Mucosa of rectum (tissue), 2 donors: Measurements from ENCODE around the gene GDPD4.

Experiments used
- H3K27ac ChIP-seq, 2 donors: one replicate each; pipeline ENCODE4 v1.7.0; 2013; ENCODE audit warnings: inconsistent platforms in 2 of 2, low read depth in 2 of 2, low read length in 2 of 2
- H3K27me3 ChIP-seq, 2 donors: one replicate each; pipeline ENCODE4 v1.7.0; 2013; ENCODE audit warnings: low read length in 2 of 2; ENCODE audit not compliant: control insufficient read depth in 2 of 2, insufficient read depth in 2 of 2
- H3K36me3 ChIP-seq, 2 donors: one replicate each; pipeline ENCODE4 v1.7.0; 2013; ENCODE audit warnings: low read length in 2 of 2; ENCODE audit not compliant: control insufficient read depth in 2 of 2, insufficient read depth in 2 of 2
- H3K4me1 ChIP-seq, 2 donors: one replicate each; pipeline ENCODE4 v1.7.0; 2013; ENCODE audit warnings: low read length in 2 of 2, mild to moderate bottlenecking in 1 of 2; ENCODE audit not compliant: control insufficient read depth in 2 of 2, insufficient read depth in 2 of 2
- H3K4me3 ChIP-seq, 2 donors: one replicate each; pipeline ENCODE4 v1.7.0; 2013; ENCODE audit warnings: low read length in 2 of 2
- H3K9ac ChIP-seq, 2 donors: one replicate each; pipeline ENCODE4 v1.7.0; 2013; ENCODE audit warnings: low read length in 2 of 2, low read depth in 1 of 2, mild to moderate bottlenecking in 1 of 2
- H3K9me3 ChIP-seq, 2 donors: one replicate each; pipeline ENCODE4 v1.7.0; 2013; ENCODE audit warnings: low read length in 2 of 2; ENCODE audit not compliant: control insufficient read depth in 2 of 2
- donor health status: healthy.
- donor health status: Normal muscosa, but diverticular disease.

The GDPD4 gene

GRCh38 chr11:77215106-77215505, 86.4 kb downstream of the GDPD4 start:
- no peaks in the 10 kb centered on the region for H3K36me3 ChIP-seq
- H3K27ac ChIP-seq: no peak overlapping the region
- H3K9ac ChIP-seq: no peak overlapping the region
- H3K27me3 ChIP-seq: no peaks in the 10 kb centered on the region
- H3K4me1 ChIP-seq: no peaks in the 10 kb centered on the region
- H3K9me3 ChIP-seq: no peaks in the 10 kb centered on the region
- no peak overlapping the region for H3K4me3 ChIP-seq

GRCh38 chr11:77214557-77214956, 86.9 kb downstream of the GDPD4 start:
- Histone ChIP-seq H3K9me3 (no peaks in the 10 kb centered on the region), H3K36me3 (no peaks in the 10 kb centered on the region), H3K27ac (no peak overlapping the region), H3K4me3 (no peak overlapping the region), H3K4me1 (no peaks in the 10 kb centered on the region), H3K9ac (no peak overlapping the region), H3K27me3 (no peaks in the 10 kb centered on the region)

GRCh38 chr11:77213589-77214428, 87.7 kb downstream of the GDPD4 start:
- H3K4me3 ChIP-seq: no peak overlapping the region
- H3K9ac ChIP-seq: no peak overlapping the region
- no peaks in the 10 kb centered on the region for H3K4me1 ChIP-seq
- H3K27me3 ChIP-seq: no peaks in the 10 kb centered on the region
- no peaks in the 10 kb centered on the region for H3K9me3 ChIP-seq
- no peaks in the 10 kb centered on the region for H3K36me3 ChIP-seq
- H3K27ac ChIP-seq: no peak overlapping the region

GRCh38 chr11:77213029-77213579, 88.4 kb downstream of the GDPD4 start:
- Histone ChIP-seq H3K4me1 (no peaks in the 10 kb centered on the region), H3K27me3 (no peaks in the 10 kb centered on the region), H3K9me3 (no peaks in the 10 kb centered on the region)

GRCh38 chr11:77212314-77213007, 89.0 kb downstream of the GDPD4 start:
- Histone ChIP-seq H3K9me3 (no peaks in the 10 kb centered on the region), H3K27ac (no peak overlapping the region), H3K36me3 (no peaks in the 10 kb centered on the region), H3K4me3 (no peak overlapping the region), H3K4me1 (no peaks in the 10 kb centered on the region), H3K9ac (no peak overlapping the region), H3K27me3 (no peaks in the 10 kb centered on the region)

More at GRCh38 chr11:77213029-77213579, 88.4 kb downstream of the GDPD4 start:
- Histone ChIP-seq H3K27ac (no peak overlapping the region), H3K36me3 (no peaks in the 10 kb centered on the region), H3K9ac (no peak overlapping the region), H3K4me3 (no peak overlapping the region)

GRCh38 chr11:77211594-77212251, 89.8 kb downstream of the GDPD4 start:
- Histone ChIP-seq H3K36me3 (no peaks in the 10 kb centered on the region), H3K27ac (no peak overlapping the region), H3K9ac (no peak overlapping the region), H3K4me1 (no peaks in the 10 kb centered on the region), H3K4me3 (no peak overlapping the region), H3K9me3 (no peaks in the 10 kb centered on the region), H3K27me3 (no peaks in the 10 kb centered on the region)

GRCh38 chr11:77211040-77211451, 90.4 kb downstream of the GDPD4 start:
- Histone ChIP-seq H3K9ac (no peak overlapping the region), H3K36me3 (no peaks in the 10 kb centered on the region)

GRCh38 chr11:77209663-77210062, 91.8 kb downstream of the GDPD4 start:
- H3K36me3 ChIP-seq: no peaks in the 10 kb centered on the region
- no peak overlapping the region for H3K27ac ChIP-seq
- no peaks in the 10 kb centered on the region for H3K4me1 ChIP-seq
- no peak overlapping the region for H3K4me3 ChIP-seq
- H3K9ac ChIP-seq: no peak overlapping the region
- no peaks in the 10 kb centered on the region for H3K27me3 ChIP-seq
- no peaks in the 10 kb centered on the region for H3K9me3 ChIP-seq

More at GRCh38 chr11:77211040-77211451, 90.4 kb downstream of the GDPD4 start:
- no peak overlapping the region for H3K27ac ChIP-seq
- no peaks in the 10 kb centered on the region for H3K4me1 ChIP-seq
- no peak overlapping the region for H3K4me3 ChIP-seq
- H3K27me3 ChIP-seq: no peaks in the 10 kb centered on the region
- H3K9me3 ChIP-seq: no peaks in the 10 kb centered on the region

GRCh38 chr11:77208535-77208934, 93.0 kb downstream of the GDPD4 start:
- no peak overlapping the region for H3K9ac ChIP-seq
- H3K27ac ChIP-seq: no peak overlapping the region
- H3K27me3 ChIP-seq: no peaks in the 10 kb centered on the region
- no peaks in the 10 kb centered on the region for H3K9me3 ChIP-seq
- H3K36me3 ChIP-seq: no peaks in the 10 kb centered on the region
- H3K4me1 ChIP-seq: no peaks in the 10 kb centered on the region
- no peak overlapping the region for H3K4me3 ChIP-seq
